ENCODE measurements around the gene TOMM20. TPM values are rescaled to one million over a fixed set of nuclear protein-coding genes. Genes with fewer than 3 reads are reported as not detected.

TOMM20 gene
- total and polyA plus RNA-seq, 2 experiments from 2014 or later, result 138 to 159 TPM

- TF ChIP-seq REST (IDR thresholded peaks at IDR 0.05; ENCODE audit: unreplicated experiment), result no peak
- no peak for TF ChIP-seq EZH2phosphoT487 (IDR thresholded peaks at IDR 0.05; ENCODE audit: unreplicated experiment)
- TF ChIP-seq POLR2AphosphoS5 (IDR thresholded peaks at IDR 0.05; ENCODE audit: low read depth), result no peak
- TF ChIP-seq CREB1 (CRISPR knock-in tag; IDR thresholded peaks at IDR 0.05; ENCODE audit: low read depth), result no peak
- TF ChIP-seq ZNF114 (CRISPR knock-in tag; IDR thresholded peaks at IDR 0.05), result no peak
- TF ChIP-seq CTCF (conservative IDR thresholded peaks at IDR 0.05; ENCODE audit: low read depth in 2 of 2), result no peak
- no peak for TF ChIP-seq JUNB (IDR thresholded peaks at IDR 0.05; ENCODE audit: unreplicated experiment)
Observed at GRCh38 chr1:235142991-235143390, 14.4 kb upstream of the TOMM20 start (continued).

GRCh38 chr1:235139315-235139714, 10.7 kb upstream of the TOMM20 start:
- Histone ChIP-seq H3F3A (replicated peaks; ENCODE audit: low read depth) (no peaks in the 10 kb centered on the region), H3K4me3 (no peak overlapping the region), H2AFZ (no peak overlapping the region), H3K79me2 (replicated peaks; ENCODE audit: insufficient read depth) (peaks cover 38% of the 10 kb centered on the region), H3K4me1 (ENCODE audit: insufficient read depth) (no peaks in the 10 kb centered on the region), H3K36me3 (ENCODE audit: insufficient read depth) (peaks cover 48% of the 10 kb centered on the region), H3K4me2 (no peak overlapping the region), H3K27me3 (ENCODE audit: insufficient read depth) (no peaks in the 10 kb centered on the region), H4K20me1 (replicated peaks; ENCODE audit: insufficient read depth) (0 out of 2 replicates have a peak, but pooled peaks cover 17% of the 10 kb centered on the region), H3K27ac (ENCODE audit: low read depth) (no peak overlapping the region), H3K9me2 (ENCODE audit: insufficient read depth) (no peaks in the 10 kb centered on the region)
- DNase-seq (ENCODE audit: low spot score), result no peak
- ATAC-seq, result no peak
- TF ChIP-seq ZNF331 (CRISPR knock-in tag; IDR thresholded peaks at IDR 0.05; ENCODE audit: low read depth) (no peak), EZH2 (IDR thresholded peaks at IDR 0.05; ENCODE audit: low read depth, unreplicated experiment) (no peak), STAT1 (IDR thresholded peaks at IDR 0.05; ENCODE audit: unreplicated experiment) (no peak), ETS1 (IDR thresholded peaks at IDR 0.05) (no peak), CREB1 (CRISPR knock-in tag; IDR thresholded peaks at IDR 0.05; ENCODE audit: low read depth) (no peak)
- peaks cover 5% of the 10 kb centered on the region for H3K27me3 Mint-ChIP-seq (ENCODE audit: insufficient read depth, low read depth, poor library complexity)
- no peak overlapping the region for H3K27ac Mint-ChIP-seq
- H3K36me3 Mint-ChIP-seq (ENCODE audit: low read depth), result peaks cover 91% of the 10 kb centered on the region
- H3K9me3 Mint-ChIP-seq, result no peaks in the 10 kb centered on the region; the same call in 2 of the 3 replicates
- H3K4me3 Mint-ChIP-seq, result no peak overlapping the region
- no peaks in the 10 kb centered on the region for H3K4me1 Mint-ChIP-seq
